Measurements from ENCODE around the gene CNOT6.
"Not testable (repeated sequence)": the region's sequence is repeated elsewhere in the genome, so short reads cannot be mapped to it uniquely, and the experiment has no call there.

Gene CNOT6

GRCh38 chr5:180464603-180464970 lies 29.6 kb upstream of the CNOT6 start:
- Histone ChIP-seq H3K4me3 (ENCODE audit: low read length in 2 of 2) (no peak overlapping the region), H3K27ac (ENCODE audit: low read length) (no peak overlapping the region), H3K27me3 (ENCODE audit: control insufficient read depth in 1 of 2, insufficient read depth in 2 of 2, low read length in 2 of 2) (peaks cover 0 to 3% of the 10 kb centered on the region in 2 donors), H3K4me1 (ENCODE audit: control insufficient read depth, insufficient read depth, low read length) (no peaks in the 10 kb centered on the region), H3K9me3 (ENCODE audit: control insufficient read depth in 2 of 2, low read length in 2 of 2) (peaks cover 0 to 4% of the 10 kb centered on the region in 2 donors), H3K9ac (ENCODE audit: low read length in 2 of 2) (no peak overlapping the region), H3K36me3 (ENCODE audit: control insufficient read depth in 2 of 2, insufficient read depth in 2 of 2, low read length in 2 of 2) (no peaks in the 10 kb centered on the region)

- not testable (repeated sequence) for H3K27me3 ChIP-seq (ENCODE audit: control insufficient read depth in 1 of 2, insufficient read depth in 2 of 2, low read length in 2 of 2); H3K9ac ChIP-seq (ENCODE audit: low read length in 2 of 2); H3K4me3 ChIP-seq (ENCODE audit: low read length in 2 of 2); H3K27ac ChIP-seq (ENCODE audit: low read length); H3K36me3 ChIP-seq (ENCODE audit: control insufficient read depth in 2 of 2, insufficient read depth in 2 of 2, low read length in 2 of 2); H3K9me3 ChIP-seq (ENCODE audit: control insufficient read depth in 2 of 2, low read length in 2 of 2); H3K4me1 ChIP-seq (ENCODE audit: control insufficient read depth, insufficient read depth, low read length)
These were observed 29.1 kb upstream of the CNOT6 start for GRCh38 chr5:180465052-180465451.

- H3K36me3 ChIP-seq (ENCODE audit: control insufficient read depth in 2 of 2, insufficient read depth in 2 of 2, low read length in 2 of 2): no peaks in the 10 kb centered on the region
- H3K4me3 ChIP-seq (ENCODE audit: low read length in 2 of 2): no peak overlapping the region
- no peak overlapping the region for H3K9ac ChIP-seq (ENCODE audit: low read length in 2 of 2)
- H3K27ac ChIP-seq (ENCODE audit: low read length): no peak overlapping the region
- H3K9me3 ChIP-seq (ENCODE audit: control insufficient read depth in 2 of 2, low read length in 2 of 2): no peaks in the 10 kb centered on the region
- peaks cover 0 to 10% of the 10 kb centered on the region in 2 donors for H3K27me3 ChIP-seq (ENCODE audit: control insufficient read depth in 1 of 2, insufficient read depth in 2 of 2, low read length in 2 of 2)
- H3K4me1 ChIP-seq (ENCODE audit: control insufficient read depth, insufficient read depth, low read length): no peaks in the 10 kb centered on the region
These were observed 27.9 kb upstream of the CNOT6 start for GRCh38 chr5:180466316-180466715.

GRCh38 chr5:180467028-180467975 lies 26.9 kb upstream of the CNOT6 start:
- peaks cover 6 to 10% of the 10 kb centered on the region in 2 donors for H3K27me3 ChIP-seq (ENCODE audit: control insufficient read depth in 1 of 2, insufficient read depth in 2 of 2, low read length in 2 of 2)
- no peak overlapping the region for H3K4me3 ChIP-seq (ENCODE audit: low read length in 2 of 2)
- no peaks in the 10 kb centered on the region for H3K4me1 ChIP-seq (ENCODE audit: control insufficient read depth, insufficient read depth, low read length)
- H3K9ac ChIP-seq (ENCODE audit: low read length in 2 of 2): no peak overlapping the region
- no peak overlapping the region for H3K27ac ChIP-seq (ENCODE audit: low read length)
- no peaks in the 10 kb centered on the region for H3K36me3 ChIP-seq (ENCODE audit: control insufficient read depth in 2 of 2, insufficient read depth in 2 of 2, low read length in 2 of 2)
- H3K9me3 ChIP-seq (ENCODE audit: control insufficient read depth in 2 of 2, low read length in 2 of 2): no peaks in the 10 kb centered on the region

- Histone ChIP-seq H3K27me3 (ENCODE audit: control insufficient read depth in 1 of 2, insufficient read depth in 2 of 2, low read length in 2 of 2) (peaks cover 6 to 9% of the 10 kb centered on the region in 2 donors), H3K4me3 (ENCODE audit: low read length in 2 of 2) (no peak overlapping the region), H3K36me3 (ENCODE audit: control insufficient read depth in 2 of 2, insufficient read depth in 2 of 2, low read length in 2 of 2) (no peaks in the 10 kb centered on the region), H3K4me1 (ENCODE audit: control insufficient read depth, insufficient read depth, low read length) (no peaks in the 10 kb centered on the region), H3K27ac (ENCODE audit: low read length) (no peak overlapping the region), H3K9ac (ENCODE audit: low read length in 2 of 2) (no peak overlapping the region), H3K9me3 (ENCODE audit: control insufficient read depth in 2 of 2, low read length in 2 of 2) (no peaks in the 10 kb centered on the region)
These were observed 26.0 kb upstream of the CNOT6 start for GRCh38 chr5:180467989-180468731.

GRCh38 chr5:180468732-180469585 lies 25.2 kb upstream of the CNOT6 start:
- H3K9ac ChIP-seq (ENCODE audit: low read length in 2 of 2): no peak overlapping the region
- H3K9me3 ChIP-seq (ENCODE audit: control insufficient read depth in 2 of 2, low read length in 2 of 2): no peaks in the 10 kb centered on the region
- peaks cover 6% of the 10 kb centered on the region in 2 donors for H3K27me3 ChIP-seq (ENCODE audit: control insufficient read depth in 1 of 2, insufficient read depth in 2 of 2, low read length in 2 of 2)
- no peaks in the 10 kb centered on the region for H3K4me1 ChIP-seq (ENCODE audit: control insufficient read depth, insufficient read depth, low read length)
- H3K27ac ChIP-seq (ENCODE audit: low read length): no peak overlapping the region
- H3K36me3 ChIP-seq (ENCODE audit: control insufficient read depth in 2 of 2, insufficient read depth in 2 of 2, low read length in 2 of 2): no peaks in the 10 kb centered on the region
- H3K4me3 ChIP-seq (ENCODE audit: low read length in 2 of 2): no peak overlapping the region

- H3K9ac ChIP-seq (ENCODE audit: low read length in 2 of 2): no peak overlapping the region
- peaks cover 6% of the 10 kb centered on the region in 2 donors for H3K27me3 ChIP-seq (ENCODE audit: control insufficient read depth in 1 of 2, insufficient read depth in 2 of 2, low read length in 2 of 2)
- no peaks in the 10 kb centered on the region for H3K36me3 ChIP-seq (ENCODE audit: control insufficient read depth in 2 of 2, insufficient read depth in 2 of 2, low read length in 2 of 2)
- H3K4me1 ChIP-seq (ENCODE audit: control insufficient read depth, insufficient read depth, low read length): no peaks in the 10 kb centered on the region
- H3K27ac ChIP-seq (ENCODE audit: low read length): no peak overlapping the region
- H3K4me3 ChIP-seq (ENCODE audit: low read length in 2 of 2): no peak overlapping the region
- H3K9me3 ChIP-seq (ENCODE audit: control insufficient read depth in 2 of 2, low read length in 2 of 2): no peaks in the 10 kb centered on the region
These were observed 24.7 kb upstream of the CNOT6 start for GRCh38 chr5:180469586-180469865.

- Histone ChIP-seq H3K4me1 (ENCODE audit: control insufficient read depth, insufficient read depth, low read length) (no peaks in the 10 kb centered on the region), H3K4me3 (ENCODE audit: low read length in 2 of 2) (no peak overlapping the region), H3K27me3 (ENCODE audit: control insufficient read depth in 1 of 2, insufficient read depth in 2 of 2, low read length in 2 of 2) (peaks cover 6% of the 10 kb centered on the region in 2 donors), H3K9me3 (ENCODE audit: control insufficient read depth in 2 of 2, low read length in 2 of 2) (no peaks in the 10 kb centered on the region), H3K36me3 (ENCODE audit: control insufficient read depth in 2 of 2, insufficient read depth in 2 of 2, low read length in 2 of 2) (no peaks in the 10 kb centered on the region), H3K27ac (ENCODE audit: low read length) (no peak overlapping the region), H3K9ac (ENCODE audit: low read length in 2 of 2) (no peak overlapping the region)
These were observed 24.3 kb upstream of the CNOT6 start for GRCh38 chr5:180469866-180470265.

GRCh38 chr5:180470361-180470760 lies 23.8 kb upstream of the CNOT6 start:
- H3K27ac ChIP-seq (ENCODE audit: low read length): no peak overlapping the region
- no peaks in the 10 kb centered on the region for H3K36me3 ChIP-seq (ENCODE audit: control insufficient read depth in 2 of 2, insufficient read depth in 2 of 2, low read length in 2 of 2)
- peaks cover 6% of the 10 kb centered on the region in 2 donors for H3K27me3 ChIP-seq (ENCODE audit: control insufficient read depth in 1 of 2, insufficient read depth in 2 of 2, low read length in 2 of 2)
- H3K4me1 ChIP-seq (ENCODE audit: control insufficient read depth, insufficient read depth, low read length): no peaks in the 10 kb centered on the region
- no peak overlapping the region for H3K9ac ChIP-seq (ENCODE audit: low read length in 2 of 2)
- no peaks in the 10 kb centered on the region for H3K9me3 ChIP-seq (ENCODE audit: control insufficient read depth in 2 of 2, low read length in 2 of 2)
- no peak overlapping the region for H3K4me3 ChIP-seq (ENCODE audit: low read length in 2 of 2)

- Histone ChIP-seq H3K36me3 (ENCODE audit: control insufficient read depth in 2 of 2, insufficient read depth in 2 of 2, low read length in 2 of 2) (no peaks in the 10 kb centered on the region), H3K9ac (ENCODE audit: low read length in 2 of 2) (no peak overlapping the region), H3K4me3 (ENCODE audit: low read length in 2 of 2) (no peak overlapping the region), H3K4me1 (ENCODE audit: control insufficient read depth, insufficient read depth, low read length) (no peaks in the 10 kb centered on the region), H3K27me3 (ENCODE audit: control insufficient read depth in 1 of 2, insufficient read depth in 2 of 2, low read length in 2 of 2) (peaks cover 6% of the 10 kb centered on the region in 2 donors), H3K27ac (ENCODE audit: low read length) (no peak overlapping the region), H3K9me3 (ENCODE audit: control insufficient read depth in 2 of 2, low read length in 2 of 2) (no peaks in the 10 kb centered on the region)
These were observed 23.1 kb upstream of the CNOT6 start for GRCh38 chr5:180470966-180471582.
